Measurements from ENCODE around the gene SRRM1. TPM values are rescaled to one million over a fixed set of nuclear protein-coding genes. Genes with fewer than 3 reads are reported as not detected.

The SRRM1 gene
- total and polyA plus RNA-seq, 10 of the 15 experiments (the other 5 are each of a cell fraction or from before 2014, with no cell fraction given), result 36.8 to 285 (median 126) TPM

- CTCF ChIA-PET, result interaction anchor here (3.3 kb wide), 1 partner anchor 16 kb away, joined by 8 read pairs; no protein-coding TSS in a partner anchor
- RAD21 ChIA-PET (ENCODE audit: unreplicated experiment), result no interaction called here
- SMC1A ChIA-PET (ENCODE audit: uncharacterized antibody, unreplicated experiment), result no interaction called here
- POLR2A ChIA-PET, result no interaction called here
- FAIRE-seq (no peak), ATAC-seq (no peak), DNase-seq (ENCODE audit: low read depth, low spot score) (no peak)
- no peaks in the 10 kb centered on the region for H3K79me2 ChIP-seq (ENCODE audit: control insufficient read depth, insufficient read depth, low read length)
- BruUV-seq (replicated peaks), result no TSS peak
- no peaks in the 10 kb centered on the region; the same call in 1 of the 2 replicates for H3K4me1 ChIP-seq (ENCODE audit: control insufficient read depth, insufficient read depth, low read length)
- intact Hi-C loops (cut with micrococcal nuclease; ENCODE audit: unreplicated experiment), result no loop called here
- H3K9me3 ChIP-seq (replicated peaks; ENCODE audit: control insufficient read depth, insufficient read depth, low read length), result no peaks in the 10 kb centered on the region
- TF ChIP-seq NKRF (conservative IDR thresholded peaks at IDR 0.05), result no peak
- TF ChIP-seq ZBED1 (IDR thresholded peaks at IDR 0.05; ENCODE audit: borderline replicate concordance), result no peak
- TF ChIP-seq NR2C2 (IDR thresholded peaks at IDR 0.05; ENCODE audit: borderline replicate concordance, control insufficient read depth, insufficient read length, low read depth), result no peak
- no peak for TF ChIP-seq RELA (IDR thresholded peaks at IDR 0.05; ENCODE audit: borderline replicate concordance, partially characterized antibody)
- TF ChIP-seq EGR1 (IDR thresholded peaks at IDR 0.05; ENCODE audit: borderline replicate concordance in 1 of 2, low read depth in 2 of 2, low read length in 2 of 2), result no peak
- TF ChIP-seq BACH1 (IDR thresholded peaks at IDR 0.05; ENCODE audit: borderline replicate concordance), result no peak
- TF ChIP-seq ELK1 (IDR thresholded peaks at IDR 0.05; ENCODE audit: low read depth, low read length), result no peak
- TF ChIP-seq JUNB (IDR thresholded peaks at IDR 0.05), result no peak
- TF ChIP-seq TBL1XR1 (IDR thresholded peaks at IDR 0.05; ENCODE audit: low read depth, low read length), result no peak
- TF ChIP-seq, protein P1, sequence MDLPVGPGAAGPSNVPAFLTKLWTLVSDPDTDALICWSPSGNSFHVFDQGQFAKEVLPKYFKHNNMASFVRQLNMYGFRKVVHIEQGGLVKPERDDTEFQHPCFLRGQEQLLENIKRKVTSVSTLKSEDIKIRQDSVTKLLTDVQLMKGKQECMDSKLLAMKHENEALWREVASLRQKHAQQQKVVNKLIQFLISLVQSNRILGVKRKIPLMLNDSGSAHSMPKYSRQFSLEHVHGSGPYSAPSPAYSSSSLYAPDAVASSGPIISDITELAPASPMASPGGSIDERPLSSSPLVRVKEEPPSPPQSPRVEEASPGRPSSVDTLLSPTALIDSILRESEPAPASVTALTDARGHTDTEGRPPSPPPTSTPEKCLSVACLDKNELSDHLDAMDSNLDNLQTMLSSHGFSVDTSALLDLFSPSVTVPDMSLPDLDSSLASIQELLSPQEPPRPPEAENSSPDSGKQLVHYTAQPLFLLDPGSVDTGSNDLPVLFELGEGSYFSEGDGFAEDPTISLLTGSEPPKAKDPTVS (IDR thresholded peaks at IDR 0.05; ENCODE audit: low read depth, low read length), result no peak
- TF ChIP-seq CHD1 (IDR thresholded peaks at IDR 0.05; ENCODE audit: low read depth, low read length), result no peak
- no peak for TF ChIP-seq TARDBP (IDR thresholded peaks at IDR 0.05; ENCODE audit: borderline replicate concordance)
- no peak for TF ChIP-seq PKNOX1 (IDR thresholded peaks at IDR 0.05)
- H3K27me3 ChIP-seq (replicated peaks in 1 of 2; ENCODE audit: control insufficient read depth in 2 of 2, insufficient read depth in 2 of 2, low read length in 1 of 2), result no peaks in the 10 kb centered on the region
- no peak overlapping the region for H3K27ac ChIP-seq (ENCODE audit: control insufficient read depth, insufficient read depth)
- H3K4me2 ChIP-seq (ENCODE audit: control insufficient read depth, insufficient read depth), result no peak overlapping the region
- 69% methylated on average over 4 of the region's 4 CpGs for WGBS (ENCODE audit: insufficient coverage, insufficient replicate concordance, low lambda C conversion rate, missing lambda C conversion rate)
- no peak overlapping the region for H3K4me3 ChIP-seq
- H3K36me3 ChIP-seq (ENCODE audit: control insufficient read depth in 2 of 2, insufficient read depth in 2 of 2, low read length in 1 of 2), result no peaks in the 10 kb centered on the region
- in situ Hi-C loops (cut with MboI), result no loop called here
- no peak overlapping the region for H3K9ac ChIP-seq (ENCODE audit: control insufficient read depth, insufficient read depth, low read length)
- H2AFZ ChIP-seq (ENCODE audit: control insufficient read depth, low read depth, low read length), result no peak overlapping the region
- no peaks in the 10 kb centered on the region for H4K20me1 ChIP-seq (ENCODE audit: control insufficient read depth, insufficient read depth)
Observed at GRCh38 chr1:24711329-24711728, 68.2 kb downstream of the SRRM1 start.
